Uterus (tissue), 4 donors: ENCODE data around the gene DNM3. TPM values are rescaled to one million over a fixed set of nuclear protein-coding genes. Genes with fewer than 3 reads are reported as not detected.

Source experiments
- DNase-seq, 2 donors: peaks; one replicate each; pipeline ENCODE4 v3.0.0-alpha.2; 2019 to 2020
- H3K27ac ChIP-seq, 2 donors: fragments of 200-600 bp; sonication (generic); 1 replicate in 1 of 2; 2 replicates in 1 of 2; pipeline ENCODE4 v1.5.1; 2016 to 2018
- H3K27me3 ChIP-seq, 2 donors: fragments of 200-600 bp; sonication (generic); one replicate each; pipeline ENCODE4 v1.5.1; 2018 to 2019; ENCODE audit warnings: control low read depth in 1 of 2
- H3K36me3 ChIP-seq, 2 donors: fragments of 200-600 bp; sonication (generic); one replicate each; pipeline ENCODE4 v1.5.1; 2019; ENCODE audit warnings: control low read depth in 1 of 2
- H3K4me1 ChIP-seq, 2 donors: fragments of 200-600 bp; sonication (generic); one replicate each; pipeline ENCODE4 v1.5.1; 2018 to 2019; ENCODE audit warnings: control low read depth in 1 of 2
- H3K4me3 ChIP-seq, 2 donors: fragments of 200-600 bp; sonication (generic); 1 replicate in 1 of 2; 2 replicates in 1 of 2; pipeline ENCODE4 v1.5.1; 2018 to 2019; ENCODE audit warnings: mild to moderate bottlenecking in 1 of 2
- H3K9me3 ChIP-seq, 2 donors: fragments of 200-600 bp; sonication (generic); one replicate each; pipeline ENCODE4 v1.5.1; 2019; ENCODE audit warnings: control low read depth in 1 of 2
- POLR2A ChIP-seq, 2 donors: fragments of 450-650 bp; IDR thresholded peaks; one replicate each; pipeline ENCODE4 v1.6.1; 2016; ENCODE audit warnings: antibody characterized with exemption in 2 of 2, mild to moderate bottlenecking in 1 of 2, moderate library complexity in 1 of 2
- intact Hi-C: fragments of 100-400 bp; cut with DNase I; formaldehyde crosslinking; loops from one replicate; pipeline ENCODE4 v1.15.1; 2023; ENCODE audit warnings: low total_unique reads
- total RNA-seq, 4 donors: library from RNA; depleted of rRNA in 3 of 4; stranded (reverse); fragments of >200 nt in 3 of 4; gene quantifications; one replicate each; pipeline versions ENCODE4 v1.1.0 to v1.2.4, GENCODE V29; 2014 to 2023
- TF ChIP-seq, protein P1 (sequence below), 4 experiments: fragments of 200-600 bp in 2 of 4; fragments of 450-650 bp in 2 of 4; sonication (generic) in 2 of 4; IDR thresholded peaks; one replicate each; pipeline ENCODE4 v1.5.1; 2016 to 2019; ENCODE audit warnings: antibody characterized with exemption in 4 of 4, mild to moderate bottlenecking in 2 of 4, moderate library complexity in 1 of 4
- donor health status: DM: yes; HTN: yes; CAD: no.

DNM3 gene
- total RNA-seq, 4 donors from 2014 or later: 4.7 to 49.2 (median 14.6) TPM

- Histone ChIP-seq H3K4me1 (no peaks in the 10 kb centered on the region), H3K27me3 (no peaks in the 10 kb centered on the region), H3K27ac (no peak overlapping the region), H3K4me3 (no peak overlapping the region), H3K36me3 (no peaks in the 10 kb centered on the region), H3K9me3 (no peaks in the 10 kb centered on the region)
- intact Hi-C loops: no loop called here
- DNase-seq: no peak
- TF ChIP-seq, protein P1, sequence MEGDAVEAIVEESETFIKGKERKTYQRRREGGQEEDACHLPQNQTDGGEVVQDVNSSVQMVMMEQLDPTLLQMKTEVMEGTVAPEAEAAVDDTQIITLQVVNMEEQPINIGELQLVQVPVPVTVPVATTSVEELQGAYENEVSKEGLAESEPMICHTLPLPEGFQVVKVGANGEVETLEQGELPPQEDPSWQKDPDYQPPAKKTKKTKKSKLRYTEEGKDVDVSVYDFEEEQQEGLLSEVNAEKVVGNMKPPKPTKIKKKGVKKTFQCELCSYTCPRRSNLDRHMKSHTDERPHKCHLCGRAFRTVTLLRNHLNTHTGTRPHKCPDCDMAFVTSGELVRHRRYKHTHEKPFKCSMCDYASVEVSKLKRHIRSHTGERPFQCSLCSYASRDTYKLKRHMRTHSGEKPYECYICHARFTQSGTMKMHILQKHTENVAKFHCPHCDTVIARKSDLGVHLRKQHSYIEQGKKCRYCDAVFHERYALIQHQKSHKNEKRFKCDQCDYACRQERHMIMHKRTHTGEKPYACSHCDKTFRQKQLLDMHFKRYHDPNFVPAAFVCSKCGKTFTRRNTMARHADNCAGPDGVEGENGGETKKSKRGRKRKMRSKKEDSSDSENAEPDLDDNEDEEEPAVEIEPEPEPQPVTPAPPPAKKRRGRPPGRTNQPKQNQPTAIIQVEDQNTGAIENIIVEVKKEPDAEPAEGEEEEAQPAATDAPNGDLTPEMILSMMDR (IDR thresholded peaks at IDR 0.05): no peak
- no peak for TF ChIP-seq POLR2A (IDR thresholded peaks at IDR 0.05)
Observed at GRCh38 chr1:171865106-171865505, 23.8 kb downstream of the DNM3 start.

- intact Hi-C loops: no loop called here
- TF ChIP-seq, protein P1 (IDR thresholded peaks at IDR 0.05): no peak
- no peak for TF ChIP-seq POLR2A (IDR thresholded peaks at IDR 0.05)
- Histone ChIP-seq H3K4me1 (no peaks in the 10 kb centered on the region), H3K36me3 (no peaks in the 10 kb centered on the region), H3K27ac (no peak overlapping the region), H3K27me3 (no peaks in the 10 kb centered on the region), H3K4me3 (no peak overlapping the region), H3K9me3 (no peaks in the 10 kb centered on the region)
- DNase-seq: no peak
Observed at GRCh38 chr1:171867236-171867635, 25.9 kb downstream of the DNM3 start.

- no peaks in the 10 kb centered on the region for H3K9me3 ChIP-seq
- H3K27me3 ChIP-seq: no peaks in the 10 kb centered on the region
- H3K36me3 ChIP-seq: no peaks in the 10 kb centered on the region
- TF ChIP-seq POLR2A (IDR thresholded peaks at IDR 0.05): no peak
- TF ChIP-seq, protein P1 (IDR thresholded peaks at IDR 0.05): no peak
- DNase-seq: no peak
- H3K4me1 ChIP-seq: no peaks in the 10 kb centered on the region
- intact Hi-C loops: no loop called here
- H3K27ac ChIP-seq: peak overlapping the region in 1 of 2 donors; percentile 54
- H3K4me3 ChIP-seq: no peak overlapping the region
Observed at GRCh38 chr1:171868217-171868803, 27.0 kb downstream of the DNM3 start.

- peak overlapping the region in 1 of 2 donors; percentile 54 for H3K27ac ChIP-seq
- H3K9me3 ChIP-seq: no peaks in the 10 kb centered on the region
- H3K36me3 ChIP-seq: no peaks in the 10 kb centered on the region
- TF ChIP-seq POLR2A (IDR thresholded peaks at IDR 0.05): no peak
- TF ChIP-seq, protein P1 (IDR thresholded peaks at IDR 0.05): no peak
- no peak overlapping the region for H3K4me3 ChIP-seq
- intact Hi-C loops: no loop called here
- no peak for DNase-seq
- no peaks in the 10 kb centered on the region for H3K27me3 ChIP-seq
- no peaks in the 10 kb centered on the region for H3K4me1 ChIP-seq
Observed at GRCh38 chr1:171869097-171869496, 27.8 kb downstream of the DNM3 start.

DNA sequence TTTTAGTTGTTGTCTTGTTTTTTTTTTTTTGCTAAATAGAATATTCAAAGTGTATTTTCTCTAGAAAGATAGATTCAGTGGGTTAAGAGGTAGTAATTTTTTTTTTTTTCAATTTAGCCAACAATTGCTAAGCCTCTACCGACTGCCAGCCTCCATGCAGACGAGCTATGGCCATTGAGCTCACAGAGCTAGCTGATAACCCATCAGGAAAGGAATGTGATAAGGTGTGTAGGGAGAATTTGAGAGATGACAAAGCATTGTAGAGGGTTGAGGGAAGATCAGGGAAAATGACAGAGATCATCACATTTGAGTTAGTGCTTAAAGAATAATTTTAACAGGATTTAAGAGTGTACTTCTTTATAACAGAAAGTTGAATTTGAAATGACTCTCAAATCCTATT is 30.6 kb downstream of the DNM3 start:
- intact Hi-C loops: no loop called here
- Histone ChIP-seq H3K4me1 (no peaks in the 10 kb centered on the region), H3K27me3 (no peaks in the 10 kb centered on the region), H3K4me3 (no peak overlapping the region), H3K36me3 (no peaks in the 10 kb centered on the region), H3K27ac (no peak overlapping the region), H3K9me3 (no peaks in the 10 kb centered on the region)
- no peak for DNase-seq
- TF ChIP-seq, protein P1 (IDR thresholded peaks at IDR 0.05): no peak
- no peak for TF ChIP-seq POLR2A (IDR thresholded peaks at IDR 0.05)
